Mesothelial cell of epicardium (in vitro differentiated cells): ENCODE measurements around the gene CD38. TPM values are rescaled to one million over a fixed set of nuclear protein-coding genes. Genes with fewer than 3 reads are reported as not detected.

Source experiments
- DNase-seq, 2 experiments: peaks; one replicate each; pipeline ENCODE4 v3.0.0; 2021; ENCODE audit warnings: low spot score in 2 of 2; ENCODE audit not compliant: unreplicated experiment in 2 of 2
- H3K27ac Mint-ChIP-seq: 2 replicates; pipeline ENCODE4 v1.8.0; 2021; ENCODE audit warnings: mixed read lengths
- H3K27me3 Mint-ChIP-seq: 2 replicates; pipeline ENCODE4 v1.8.0; 2021; ENCODE audit warnings: low read depth, mixed read lengths
- H3K36me3 Mint-ChIP-seq: 2 replicates; pipeline ENCODE4 v1.8.0; 2021; ENCODE audit warnings: mixed read lengths
- H3K4me1 Mint-ChIP-seq: 2 replicates; pipeline ENCODE4 v1.8.0; 2021; ENCODE audit warnings: mixed read lengths
- H3K4me3 Mint-ChIP-seq: 2 replicates; pipeline ENCODE4 v1.8.0; 2021; ENCODE audit warnings: mild to moderate bottlenecking, moderate library complexity, mixed read lengths
- H3K9me3 Mint-ChIP-seq: 2 replicates; pipeline ENCODE4 v1.8.0; 2021; ENCODE audit warnings: mixed read lengths
- CTCF ChIP-seq: fragments of 200-600 bp; sonication (generic); IDR thresholded peaks from one replicate; pipeline ENCODE4 v1.5.0; 2021; ENCODE audit warnings: antibody characterized with exemption; ENCODE audit not compliant: unreplicated experiment
- total RNA-seq: library from RNA; stranded (reverse); gene quantifications from 3 replicates; pipeline ENCODE4 v1.2.1, GENCODE V29; 2021

The CD38 gene
- total RNA-seq, 1 donor from 2014 or later = 0.20 TPM

GRCh38 chr4:15746110-15746509 lies 32.0 kb upstream of the CD38 start:
- peaks cover 1% of the 10 kb centered on the region for H3K36me3 Mint-ChIP-seq
- no peaks in the 10 kb centered on the region for H3K27me3 Mint-ChIP-seq

GRCh38 chr4:15749001-15749400 lies 29.1 kb upstream of the CD38 start:
- Mint-ChIP-seq H3K27me3 (no peaks in the 10 kb centered on the region), H3K4me1 (peaks cover 4% of the 10 kb centered on the region), H3K27ac (no peak overlapping the region), H3K36me3 (no peaks in the 10 kb centered on the region), H3K4me3 (no peak overlapping the region), H3K9me3 (peaks cover 6% of the 10 kb centered on the region)
- DNase-seq = no peak
- TF ChIP-seq CTCF = no peak

More at GRCh38 chr4:15746110-15746509, 32.0 kb upstream of the CD38 start:
- Mint-ChIP-seq H3K4me1 (peaks cover 1% of the 10 kb centered on the region), H3K9me3 (peaks cover 15% of the 10 kb centered on the region), H3K4me3 (no peak overlapping the region), H3K27ac (no peak overlapping the region)
- DNase-seq = no peak
- no peak for TF ChIP-seq CTCF

GRCh38 chr4:15751153-15751552 lies 27.0 kb upstream of the CD38 start:
- DNase-seq = no peak
- H3K9me3 Mint-ChIP-seq = peaks cover 6% of the 10 kb centered on the region
- H3K4me1 Mint-ChIP-seq = peaks cover 3% of the 10 kb centered on the region
- no peak overlapping the region for H3K27ac Mint-ChIP-seq
- no peaks in the 10 kb centered on the region for H3K27me3 Mint-ChIP-seq
- no peak overlapping the region for H3K4me3 Mint-ChIP-seq
- no peaks in the 10 kb centered on the region for H3K36me3 Mint-ChIP-seq
- TF ChIP-seq CTCF = no peak

GRCh38 chr4:15753081-15753480 lies 25.0 kb upstream of the CD38 start:
- peaks cover 3% of the 10 kb centered on the region for H3K9me3 Mint-ChIP-seq
- H3K4me3 Mint-ChIP-seq = no peak overlapping the region
- TF ChIP-seq CTCF = no peak
- no peaks in the 10 kb centered on the region for H3K27me3 Mint-ChIP-seq
- H3K36me3 Mint-ChIP-seq = no peaks in the 10 kb centered on the region
- DNase-seq = no peak
- H3K27ac Mint-ChIP-seq = no peak overlapping the region
- peaks cover 3% of the 10 kb centered on the region for H3K4me1 Mint-ChIP-seq

- Mint-ChIP-seq H3K4me1 (peaks cover 3% of the 10 kb centered on the region), H3K36me3 (no peaks in the 10 kb centered on the region), H3K27me3 (no peaks in the 10 kb centered on the region), H3K9me3 (peaks cover 3% of the 10 kb centered on the region), H3K27ac (no peak overlapping the region), H3K4me3 (no peak overlapping the region)
- TF ChIP-seq CTCF = no peak
- no peak for DNase-seq
Measured at GRCh38 chr4:15753786-15754185, 24.3 kb upstream of the CD38 start.

- TF ChIP-seq CTCF = no peak
- Mint-ChIP-seq H3K4me1 (peaks cover 3% of the 10 kb centered on the region), H3K36me3 (no peaks in the 10 kb centered on the region), H3K9me3 (peaks cover 3% of the 10 kb centered on the region), H3K27me3 (no peaks in the 10 kb centered on the region), H3K27ac (no peak overlapping the region), H3K4me3 (no peak overlapping the region)
- no peak for DNase-seq
Measured at GRCh38 chr4:15754323-15754722, 23.8 kb upstream of the CD38 start.
